ENCODE data around the gene SZRD1. TPM values are rescaled to one million over a fixed set of nuclear protein-coding genes. Genes with fewer than 3 reads are reported as not detected.
A peak's percentile ranks its signal among the peaks of the same experiment; 100 is the strongest.

SZRD1 gene
- total and polyA plus RNA-seq, 4 donors, result 14.2 to 44.3 (median 25.0) TPM

- no peak for DNase-seq (ENCODE audit: low spot score)
- TF ChIP-seq ZBTB33 (IDR thresholded peaks at IDR 0.05), result no peak
- TF ChIP-seq RXRA (IDR thresholded peaks at IDR 0.05), result no peak
- TF ChIP-seq GABPA (IDR thresholded peaks at IDR 0.05 in 1 of 2, conservative IDR thresholded peaks at IDR 0.05 in 1 of 2), result no peak
- no peak for TF ChIP-seq ATF3 (IDR thresholded peaks at IDR 0.05)
- TF ChIP-seq FOXA2 (IDR thresholded peaks at IDR 0.05), result no peak
- no peak for TF ChIP-seq JUND (IDR thresholded peaks at IDR 0.05)
- no peak for TF ChIP-seq TAF1 (conservative IDR thresholded peaks at IDR 0.05)
- no peak for TF ChIP-seq YY1 (IDR thresholded peaks at IDR 0.05)
- no peak for TF ChIP-seq FOXA1 (IDR thresholded peaks at IDR 0.05)
- Histone ChIP-seq H3K27ac (ENCODE audit: low read depth in 1 of 2, low read length in 2 of 2) (peak overlapping the region; percentile 94 to 96), H3K4me1 (ENCODE audit: control insufficient read depth in 4 of 4, insufficient read depth in 4 of 4, low read length in 3 of 4) (peaks cover 4 to 26% (median 16%) of the 10 kb centered on the region in 4 donors), H3K9ac (ENCODE audit: low read depth in 1 of 2, low read length in 2 of 2) (peak overlapping the region; percentile 91 to 97), H3K36me3 (ENCODE audit: control insufficient read depth in 4 of 4, insufficient read depth in 3 of 4, low read depth in 1 of 4, low read length in 3 of 4) (no peaks in the 10 kb centered on the region), H3K4me3 (ENCODE audit: low read depth in 1 of 3, low read length in 3 of 3) (peak overlapping the region; percentile 81 to 91 (median 89)), H3K27me3 (ENCODE audit: control insufficient read depth in 4 of 4, insufficient read depth in 4 of 4, low read length in 3 of 4) (no peaks in the 10 kb centered on the region), H3K9me3 (ENCODE audit: control insufficient read depth in 4 of 4, low read length in 3 of 4) (no peaks in the 10 kb centered on the region)
- 53% methylated on average over 11 of the region's 11 CpGs for WGBS
Observed at GRCh38 chr1:16352842-16353535, 14.1 kb upstream of the SZRD1 start.

GRCh38 chr1:16354619-16355018 is 12.4 kb upstream of the SZRD1 start:
- TF ChIP-seq NR2F2 (IDR thresholded peaks at IDR 0.05) (no peak), MAX (IDR thresholded peaks at IDR 0.05) (no peak), EGR1 (IDR thresholded peaks at IDR 0.05; ENCODE audit: low read depth in 2 of 2) (no peak), HNF4G (IDR thresholded peaks at IDR 0.05) (no peak), REST (IDR thresholded peaks at IDR 0.05) (no peak), JUND (IDR thresholded peaks at IDR 0.05) (no peak), GABPA (IDR thresholded peaks at IDR 0.05 in 1 of 2, conservative IDR thresholded peaks at IDR 0.05 in 1 of 2) (no peak), HNF4A (conservative IDR thresholded peaks at IDR 0.05) (no peak), TAF1 (conservative IDR thresholded peaks at IDR 0.05) (no peak), ATF3 (IDR thresholded peaks at IDR 0.05) (no peak), RXRA (IDR thresholded peaks at IDR 0.05) (no peak), FOXA1 (IDR thresholded peaks at IDR 0.05) (no peak), YY1 (IDR thresholded peaks at IDR 0.05) (no peak)
- Histone ChIP-seq H3K27ac (ENCODE audit: low read depth in 1 of 2, low read length in 2 of 2) (no peak overlapping the region), H3K4me1 (ENCODE audit: control insufficient read depth in 4 of 4, insufficient read depth in 4 of 4, low read length in 3 of 4) (peaks cover 4 to 24% (median 16%) of the 10 kb centered on the region in 4 donors), H3K36me3 (ENCODE audit: control insufficient read depth in 4 of 4, insufficient read depth in 3 of 4, low read depth in 1 of 4, low read length in 3 of 4) (no peaks in the 10 kb centered on the region), H3K4me3 (ENCODE audit: low read depth in 1 of 3, low read length in 3 of 3) (no peak overlapping the region), H3K9me3 (ENCODE audit: control insufficient read depth in 4 of 4, low read length in 3 of 4) (no peaks in the 10 kb centered on the region), H3K27me3 (ENCODE audit: control insufficient read depth in 4 of 4, insufficient read depth in 4 of 4, low read length in 3 of 4) (no peaks in the 10 kb centered on the region), H3K9ac (ENCODE audit: low read depth in 1 of 2, low read length in 2 of 2) (no peak overlapping the region)
- DNase-seq (ENCODE audit: low spot score), result no peak
- WGBS, result 92% methylated on average over 2 of the region's 2 CpGs

Measured in liver (tissue), 9 donors.